HG03159 (cell line): ENCODE measurements around the gene LRRK2.

Source experiments
- ATAC-seq: cut with Tn5 transposase; IDR thresholded peaks from one replicate; pipeline ENCODE4 v1.9.1; 2021; ENCODE audit warnings: mild to moderate bottlenecking, moderate library complexity; ENCODE audit not compliant: unreplicated experiment

Gene LRRK2

GRCh38 chr12:40390980-40391379, 166.2 kb downstream of the LRRK2 start:
- no peak for ATAC-seq

- ATAC-seq = no peak
Measured at GRCh38 chr12:40393026-40393425, 168.2 kb downstream of the LRRK2 start.

GRCh38 chr12:40399656-40400055, 174.9 kb downstream of the LRRK2 start:
- no peak for ATAC-seq

- ATAC-seq = no peak
Measured at GRCh38 chr12:40405419-40405818, 180.6 kb downstream of the LRRK2 start.
